Endometrium (tissue), 2 donors: Measurements from ENCODE around the gene SEZ6L2.
"Not testable (repeated sequence)": the region's sequence is repeated elsewhere in the genome, so short reads cannot be mapped to it uniquely, and the experiment has no call there.

Experiments
- FAIRE-seq: peaks from 2 replicates; lab custom pipeline; 2012; peaks lifted over from hg19 to GRCh38; lab: Jason Lieb, UNC
- donor health status: control.
- donor health status: control.

The SEZ6L2 gene

GRCh38 chr16:29910819-29911675, 11.7 kb upstream of the SEZ6L2 start:
- FAIRE-seq: no peak

- not testable (repeated sequence) for FAIRE-seq
These were observed 10.5 kb upstream of the SEZ6L2 start for GRCh38 chr16:29909851-29910250.

GRCh38 chr16:29909391-29909790, 10.0 kb upstream of the SEZ6L2 start:
- no peak for FAIRE-seq

- FAIRE-seq: no peak
These were observed 9.4 kb upstream of the SEZ6L2 start for GRCh38 chr16:29908719-29909220.

GRCh38 chr16:29907973-29908372, 8.6 kb upstream of the SEZ6L2 start:
- FAIRE-seq: no peak

- FAIRE-seq: no peak
These were observed 7.3 kb upstream of the SEZ6L2 start for GRCh38 chr16:29906520-29907244.

- FAIRE-seq: no peak
These were observed 6.3 kb upstream of the SEZ6L2 start for GRCh38 chr16:29905668-29906067.

- FAIRE-seq: no peak
These were observed 5.6 kb upstream of the SEZ6L2 start for GRCh38 chr16:29904947-29905346.

GRCh38 chr16:29903590-29903989, 4.2 kb upstream of the SEZ6L2 start:
- no peak for FAIRE-seq

- no peak for FAIRE-seq
These were observed 2.2 kb upstream of the SEZ6L2 start for GRCh38 chr16:29901607-29901945.

- no peak for FAIRE-seq
These were observed 1.7 kb upstream of the SEZ6L2 start for GRCh38 chr16:29900888-29901606.

GRCh38 chr16:29900102-29900887, 945 bp upstream of the SEZ6L2 start, which contains the start of gene ASPHD1:
Gene ASPHD1, plus strand, starts transcription at chr16:29900488. Its CDS starts 484 bp downstream, at chr16:29900972.
- no peak for FAIRE-seq

GRCh38 chr16:29898804-29899515, 390 bp downstream of the SEZ6L2 start:
- no peak for FAIRE-seq

GRCh38 chr16:29898135-29898803, 1.1 kb downstream of the SEZ6L2 start:
- FAIRE-seq: no peak

GRCh38 chr16:29897333-29897732, 2.0 kb downstream of the SEZ6L2 start:
- no peak for FAIRE-seq

GRCh38 chr16:29896841-29897240, 2.5 kb downstream of the SEZ6L2 start:
- FAIRE-seq: no peak

- FAIRE-seq: no peak
These were observed 5.0 kb downstream of the SEZ6L2 start for GRCh38 chr16:29894352-29894751.

GRCh38 chr16:29893553-29893952, 5.8 kb downstream of the SEZ6L2 start:
- no peak for FAIRE-seq

GRCh38 chr16:29892458-29892813, 6.9 kb downstream of the SEZ6L2 start:
- FAIRE-seq: no peak
